T-helper 2 cell treated with Interferon-gamma antibody and Interleukin-4, amounts not matched to agents 5 μg/mL and 100 μg/mL, for 36 hours (primary cell): ENCODE data around the gene MARCHF9.
A peak's percentile ranks its signal among the peaks of the same experiment; 100 is the strongest.
"Not testable (repeated sequence)": the region's sequence is repeated elsewhere in the genome, so short reads cannot be mapped to it uniquely, and the experiment has no call there.

Source experiments
- DNase-seq: peaks from one replicate; pipeline ENCODE4 v3.0.0; 2021; ENCODE audit warnings: low spot score
- H3K27ac Mint-ChIP-seq: one replicate; pipeline ENCODE4 v1.8.0; 2021; ENCODE audit warnings: mild to moderate bottlenecking, mixed read lengths
- H3K27me3 Mint-ChIP-seq: one replicate; pipeline ENCODE4 v1.8.0; 2021; ENCODE audit warnings: low read depth, mixed read lengths
- H3K36me3 Mint-ChIP-seq: one replicate; pipeline ENCODE4 v1.8.0; 2021; ENCODE audit warnings: low read depth, mixed read lengths
- H3K4me1 Mint-ChIP-seq: one replicate; pipeline ENCODE4 v1.8.0; 2021; ENCODE audit warnings: low read depth, mixed read lengths
- H3K4me3 Mint-ChIP-seq: one replicate; pipeline ENCODE4 v1.8.0; 2022; ENCODE audit warnings: mild to moderate bottlenecking, moderate library complexity, mixed read lengths
- H3K9me3 Mint-ChIP-seq: one replicate; pipeline ENCODE4 v1.8.0; 2021; ENCODE audit warnings: mixed read lengths

MARCHF9 gene

GRCh38 chr12:57771873-57772428 lies 17.0 kb downstream of the MARCHF9 start, which contains the start of gene METTL1:
Gene METTL1 (minus strand): TSS chr12:57772105. CDS start chr12:57772083, 22 bp downstream.
- peaks cover 20% of the 10 kb centered on the region for H3K4me1 Mint-ChIP-seq
- peak within 1 kb of the TSS; percentile 99 for H3K27ac Mint-ChIP-seq
- H3K27me3 Mint-ChIP-seq, result peaks cover 2% of the 10 kb centered on the region
- DNase-seq, result peak; percentile 95
- H3K4me3 Mint-ChIP-seq, result peak within 1 kb of the TSS; percentile 99
- no peaks in the 10 kb centered on the region for H3K9me3 Mint-ChIP-seq
- H3K36me3 Mint-ChIP-seq, result peaks cover 17% of the 10 kb centered on the region

GRCh38 chr12:57772429-57773322 lies 17.8 kb downstream of the MARCHF9 start, which contains the start of gene EEF1AKMT3:
Gene EEF1AKMT3 (plus strand): TSS chr12:57772614. CDS start chr12:57772725, 111 bp downstream.
- H3K36me3 Mint-ChIP-seq, result peaks cover 17% of the 10 kb centered on the region
- H3K4me1 Mint-ChIP-seq, result peaks cover 20% of the 10 kb centered on the region
- peak within 1 kb of the TSS; percentile 99 for H3K4me3 Mint-ChIP-seq
- no peak for DNase-seq
- H3K27ac Mint-ChIP-seq, result peak within 1 kb of the TSS; percentile 99
- H3K9me3 Mint-ChIP-seq, result no peaks in the 10 kb centered on the region
- H3K27me3 Mint-ChIP-seq, result no peaks in the 10 kb centered on the region

- not testable (repeated sequence) for H3K9me3 Mint-ChIP-seq, H3K27ac Mint-ChIP-seq, H3K4me3 Mint-ChIP-seq, DNase-seq, H3K27me3 Mint-ChIP-seq
- Mint-ChIP-seq H3K4me1 (peaks cover 20% of the 10 kb centered on the region), H3K36me3 (peaks cover 13% of the 10 kb centered on the region)
Observed at GRCh38 chr12:57774634-57775033, 19.7 kb downstream of the MARCHF9 start.

- Mint-ChIP-seq H3K4me1 (peaks cover 19% of the 10 kb centered on the region), H3K27ac (no peak overlapping the region), H3K4me3 (no peak overlapping the region), H3K9me3 (no peaks in the 10 kb centered on the region), H3K36me3 (peaks cover 9% of the 10 kb centered on the region), H3K27me3 (no peaks in the 10 kb centered on the region)
- DNase-seq, result no peak
Observed at GRCh38 chr12:57775044-57775443, 20.1 kb downstream of the MARCHF9 start.

GRCh38 chr12:57775563-57776246 lies 20.8 kb downstream of the MARCHF9 start:
- Mint-ChIP-seq H3K27me3 (no peaks in the 10 kb centered on the region), H3K36me3 (peaks cover 5% of the 10 kb centered on the region), H3K27ac (no peak overlapping the region), H3K4me3 (no peak overlapping the region), H3K4me1 (peaks cover 15% of the 10 kb centered on the region), H3K9me3 (no peaks in the 10 kb centered on the region)
- DNase-seq, result no peak

- H3K27ac Mint-ChIP-seq, result no peak overlapping the region
- DNase-seq, result no peak
- no peak overlapping the region for H3K4me3 Mint-ChIP-seq
- H3K9me3 Mint-ChIP-seq, result no peaks in the 10 kb centered on the region
- H3K36me3 Mint-ChIP-seq, result peaks cover 5% of the 10 kb centered on the region
- H3K27me3 Mint-ChIP-seq, result no peaks in the 10 kb centered on the region
- peaks cover 15% of the 10 kb centered on the region for H3K4me1 Mint-ChIP-seq
Observed at GRCh38 chr12:57776247-57776587, 21.3 kb downstream of the MARCHF9 start.

- no peak overlapping the region for H3K27ac Mint-ChIP-seq
- H3K27me3 Mint-ChIP-seq, result no peaks in the 10 kb centered on the region
- no peak overlapping the region for H3K4me3 Mint-ChIP-seq
- H3K36me3 Mint-ChIP-seq, result peaks cover 5% of the 10 kb centered on the region
- no peaks in the 10 kb centered on the region for H3K9me3 Mint-ChIP-seq
- H3K4me1 Mint-ChIP-seq, result peaks cover 18% of the 10 kb centered on the region
- DNase-seq, result no peak
Observed at GRCh38 chr12:57777367-57777766, 22.5 kb downstream of the MARCHF9 start.

- no peaks in the 10 kb centered on the region for H3K9me3 Mint-ChIP-seq
- H3K4me3 Mint-ChIP-seq, result no peak overlapping the region
- H3K27ac Mint-ChIP-seq, result no peak overlapping the region
- no peaks in the 10 kb centered on the region for H3K27me3 Mint-ChIP-seq
- H3K36me3 Mint-ChIP-seq, result peaks cover 10% of the 10 kb centered on the region
- no peak for DNase-seq
- H3K4me1 Mint-ChIP-seq, result peaks cover 18% of the 10 kb centered on the region
Observed at GRCh38 chr12:57777911-57778310, 23.0 kb downstream of the MARCHF9 start.

- Mint-ChIP-seq H3K27me3 (no peaks in the 10 kb centered on the region), H3K4me3 (no peak overlapping the region), H3K4me1 (peaks cover 18% of the 10 kb centered on the region), H3K36me3 (peaks cover 13% of the 10 kb centered on the region), H3K27ac (no peak overlapping the region), H3K9me3 (no peaks in the 10 kb centered on the region)
- DNase-seq, result no peak
Observed at GRCh38 chr12:57779736-57780135, 24.8 kb downstream of the MARCHF9 start.

GRCh38 chr12:57780284-57780897 lies 25.5 kb downstream of the MARCHF9 start:
- Mint-ChIP-seq H3K9me3 (no peaks in the 10 kb centered on the region), H3K36me3 (peaks cover 13% of the 10 kb centered on the region), H3K27ac (no peak overlapping the region), H3K4me3 (no peak overlapping the region), H3K27me3 (no peaks in the 10 kb centered on the region), H3K4me1 (peaks cover 18% of the 10 kb centered on the region)
- DNase-seq, result no peak

GRCh38 chr12:57781244-57781643 lies 26.3 kb downstream of the MARCHF9 start:
- Mint-ChIP-seq H3K27me3 (no peaks in the 10 kb centered on the region), H3K4me3 (no peak overlapping the region), H3K9me3 (no peaks in the 10 kb centered on the region), H3K27ac (peak overlapping the region; percentile 76), H3K36me3 (peaks cover 14% of the 10 kb centered on the region), H3K4me1 (peaks cover 16% of the 10 kb centered on the region)
- DNase-seq, result no peak

GRCh38 chr12:57781801-57782200 lies 26.9 kb downstream of the MARCHF9 start:
- Mint-ChIP-seq H3K4me3 (peak overlapping the region; percentile 96), H3K27ac (peak overlapping the region; percentile 76), H3K27me3 (no peaks in the 10 kb centered on the region), H3K36me3 (peaks cover 18% of the 10 kb centered on the region), H3K4me1 (peaks cover 16% of the 10 kb centered on the region), H3K9me3 (no peaks in the 10 kb centered on the region)
- no peak for DNase-seq

- peaks cover 16% of the 10 kb centered on the region for H3K4me1 Mint-ChIP-seq
Observed at GRCh38 chr12:57782243-57782607, 27.3 kb downstream of the MARCHF9 start.

More at GRCh38 chr12:57782243-57782607, 27.3 kb downstream of the MARCHF9 start:
- no peaks in the 10 kb centered on the region for H3K9me3 Mint-ChIP-seq
- peak overlapping the region; percentile 94 for H3K27ac Mint-ChIP-seq
- no peak for DNase-seq
- no peaks in the 10 kb centered on the region for H3K27me3 Mint-ChIP-seq
- peaks cover 20% of the 10 kb centered on the region for H3K36me3 Mint-ChIP-seq
- H3K4me3 Mint-ChIP-seq, result peak overlapping the region; percentile 96
